Limb (tissue), 2 donors: ENCODE measurements around the gene TSPAN7.

ENCODE experiments used
- DNase-seq, 2 donors: peaks; one replicate each; pipeline ENCODE4 v3.0.0-alpha.2; 2016; ENCODE audit errors: extremely low spot score in 2 of 2

The TSPAN7 gene

GRCh38 chrX:38561126-38561868, at the start of gene TSPAN7:
Gene TSPAN7 (plus strand): TSS chrX:38561542. CDS start chrX:38561547, 5 bp downstream.
- DNase-seq: peak; percentile 57 to 87

GRCh38 chrX:38513112-38513742, 48.1 kb upstream of the TSPAN7 start:
- no peak for DNase-seq

GRCh38 chrX:38514016-38514854, 47.1 kb upstream of the TSPAN7 start:
- no peak for DNase-seq

- no peak for DNase-seq
Measured at GRCh38 chrX:38515291-38515690, 46.1 kb upstream of the TSPAN7 start.

- DNase-seq: no peak
Measured at GRCh38 chrX:38516196-38516774, 45.1 kb upstream of the TSPAN7 start.

- DNase-seq: no peak
Measured at GRCh38 chrX:38519651-38520050, 41.7 kb upstream of the TSPAN7 start.

GRCh38 chrX:38538134-38538533, 23.2 kb upstream of the TSPAN7 start:
- DNase-seq: no peak

- no peak for DNase-seq
Measured at GRCh38 chrX:38539748-38540147, 21.6 kb upstream of the TSPAN7 start.

GRCh38 chrX:38548508-38548907, 12.8 kb upstream of the TSPAN7 start:
- DNase-seq: no peak

GRCh38 chrX:38552721-38553120, 8.6 kb upstream of the TSPAN7 start:
- no peak for DNase-seq

GRCh38 chrX:38558686-38559085, 2.7 kb upstream of the TSPAN7 start:
- no peak for DNase-seq

- DNase-seq: no peak
Measured at GRCh38 chrX:38560776-38561125, 591 bp upstream of the TSPAN7 start.

- peak in 1 of 2 donors; percentile 67 for DNase-seq
Measured at GRCh38 chrX:38561951-38562719, 793 bp downstream of the TSPAN7 start.

- peak in 1 of 2 donors; percentile 15 for DNase-seq
Measured at GRCh38 chrX:38563030-38563429, 1.7 kb downstream of the TSPAN7 start.

GRCh38 chrX:38570396-38570795, 9.1 kb downstream of the TSPAN7 start:
- no peak for DNase-seq

- DNase-seq: no peak
Measured at GRCh38 chrX:38571058-38571457, 9.7 kb downstream of the TSPAN7 start.

GRCh38 chrX:38574858-38575257, 13.5 kb downstream of the TSPAN7 start:
- no peak for DNase-seq

- no peak for DNase-seq
Measured at GRCh38 chrX:38575888-38576287, 14.5 kb downstream of the TSPAN7 start.

- no peak for DNase-seq
Measured at GRCh38 chrX:38577738-38578137, 16.4 kb downstream of the TSPAN7 start.

- DNase-seq: no peak
Measured at GRCh38 chrX:38578167-38578566, 16.8 kb downstream of the TSPAN7 start.

GRCh38 chrX:38583181-38583580, 21.8 kb downstream of the TSPAN7 start:
- DNase-seq: no peak
